NOMO-1 (cell line): Measurements from ENCODE around the gene BDNF.
"Not testable (repeated sequence)": the region's sequence is repeated elsewhere in the genome, so short reads cannot be mapped to it uniquely, and the experiment has no call there.

Experiments used
- DNase-seq, 2 experiments: peaks; one replicate each; lab custom pipeline; 2025; ENCODE audit not compliant: unreplicated experiment in 2 of 2; lab: John Stamatoyannopoulos, UW

BDNF gene

GRCh38 chr11:27700351-27701301, at the start of gene BDNF:
Gene BDNF, minus strand, starts transcription at chr11:27700455. Its CDS starts 41,891 bp downstream, at chr11:27658564.
- DNase-seq, result peak in 1 of 2 experiments; percentile 36

- DNase-seq, result no peak
These were observed 40.2 kb upstream of the BDNF start for GRCh38 chr11:27740362-27741013.

- no peak for DNase-seq
These were observed 35.0 kb upstream of the BDNF start for GRCh38 chr11:27735281-27735680.

- not testable (repeated sequence) for DNase-seq
These were observed 31.5 kb upstream of the BDNF start for GRCh38 chr11:27731803-27732202.

GRCh38 chr11:27726981-27727380, 26.7 kb upstream of the BDNF start:
- DNase-seq, result no peak

- no peak for DNase-seq
These were observed 23.4 kb upstream of the BDNF start for GRCh38 chr11:27723687-27724086.

GRCh38 chr11:27722953-27723344, 22.7 kb upstream of the BDNF start:
- DNase-seq, result no peak

- DNase-seq, result peak in 1 of 2 experiments; percentile 9
These were observed 22.1 kb upstream of the BDNF start for GRCh38 chr11:27722117-27722952.

GRCh38 chr11:27721264-27722116, 21.2 kb upstream of the BDNF start:
- DNase-seq, result no peak

GRCh38 chr11:27720277-27720830, 20.1 kb upstream of the BDNF start:
- peak in 1 of 2 experiments; percentile 14 for DNase-seq

- no peak for DNase-seq
These were observed 19.3 kb upstream of the BDNF start for GRCh38 chr11:27719546-27719925.

GRCh38 chr11:27718863-27719545, 18.7 kb upstream of the BDNF start:
- DNase-seq, result no peak

GRCh38 chr11:27718346-27718862, 18.1 kb upstream of the BDNF start:
- no peak for DNase-seq

GRCh38 chr11:27717801-27718229, 17.6 kb upstream of the BDNF start:
- no peak for DNase-seq

- DNase-seq, result no peak
These were observed 17.1 kb upstream of the BDNF start for GRCh38 chr11:27717377-27717776.

GRCh38 chr11:27716835-27717234, 16.6 kb upstream of the BDNF start:
- no peak for DNase-seq

- DNase-seq, result no peak
These were observed 16.0 kb upstream of the BDNF start for GRCh38 chr11:27716216-27716615.

- DNase-seq, result no peak
These were observed 11.5 kb upstream of the BDNF start for GRCh38 chr11:27711725-27712124.

GRCh38 chr11:27710536-27710935, 10.3 kb upstream of the BDNF start:
- DNase-seq, result no peak
